HG03558 (cell line): Measurements from ENCODE around the gene AGAP1.

ENCODE experiments used
- ATAC-seq: cut with Tn5 transposase; IDR thresholded peaks from one replicate; pipeline ENCODE4 v1.9.1; 2021; ENCODE audit warnings: moderate number of reproducible peaks; ENCODE audit not compliant: unreplicated experiment; ENCODE audit errors: extremely low read depth

Gene AGAP1

GRCh38 chr2:235506997-235507615, 13.3 kb downstream of the AGAP1 start:
- ATAC-seq, result no peak

GRCh38 chr2:235507928-235508327, 14.1 kb downstream of the AGAP1 start:
- no peak for ATAC-seq

DNA sequence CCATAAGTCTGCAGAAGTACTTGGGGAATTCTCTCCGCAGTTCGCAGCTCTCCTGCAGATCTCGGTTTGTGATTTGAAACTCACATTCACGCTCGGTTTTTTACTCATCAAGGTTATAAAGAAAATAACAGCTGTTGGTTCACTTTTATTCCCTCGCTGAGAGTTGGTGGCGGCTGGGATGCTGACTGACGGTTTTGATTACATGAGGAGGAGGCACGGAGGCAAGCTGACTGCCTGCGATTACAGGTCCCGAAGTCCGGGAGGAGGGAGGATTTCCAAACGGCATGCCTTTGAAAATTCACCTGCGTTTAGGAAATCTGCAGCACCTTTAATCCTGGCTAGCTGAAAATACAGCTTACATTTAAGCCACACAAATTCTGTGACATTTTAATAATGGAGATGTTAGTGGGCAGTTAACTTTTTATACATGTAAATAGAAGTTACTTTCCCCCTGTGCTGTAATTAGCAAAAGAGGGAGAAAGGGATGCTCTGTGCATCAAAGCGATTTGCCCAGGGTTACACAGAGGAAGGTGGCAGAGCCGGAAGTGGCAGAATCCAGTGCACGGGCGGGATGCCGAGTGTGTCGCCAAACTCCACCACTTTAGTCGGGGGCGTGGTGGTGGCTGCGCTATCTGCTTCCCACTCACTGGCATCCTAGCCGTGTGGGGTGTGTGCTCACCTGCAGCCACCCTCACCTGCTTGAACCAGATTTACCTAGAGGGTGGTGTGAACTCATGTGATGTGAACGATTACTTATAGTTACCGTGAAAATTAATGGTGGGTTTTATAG, 14.7 kb downstream of the AGAP1 start:
- no peak for ATAC-seq

GRCh38 chr2:235510318-235510717, 16.5 kb downstream of the AGAP1 start:
- no peak for ATAC-seq

DNA sequence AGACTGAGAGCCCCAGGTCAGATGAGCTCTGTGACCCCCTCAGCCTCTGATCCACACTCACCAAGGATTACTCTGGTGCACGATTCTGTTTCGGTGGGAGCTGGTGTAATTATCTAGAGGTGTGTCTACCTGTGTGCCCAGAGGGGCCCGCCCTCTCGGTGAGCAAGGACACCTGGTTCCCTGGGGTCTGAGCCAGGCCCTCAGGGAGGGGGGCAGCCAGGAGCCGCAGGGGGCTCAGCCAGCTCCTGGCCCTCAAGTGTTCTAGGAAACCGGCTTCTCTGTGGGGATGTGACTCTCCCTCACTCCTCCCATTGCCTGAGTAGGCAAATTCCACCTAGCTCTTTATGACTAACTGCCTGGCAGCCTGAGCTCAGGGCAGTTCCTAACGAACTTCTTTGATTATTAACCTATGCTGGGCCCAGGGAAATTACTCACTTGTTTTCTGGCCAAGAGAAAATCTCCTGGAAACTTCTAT, 17.4 kb downstream of the AGAP1 start:
- no peak for ATAC-seq

DNA sequence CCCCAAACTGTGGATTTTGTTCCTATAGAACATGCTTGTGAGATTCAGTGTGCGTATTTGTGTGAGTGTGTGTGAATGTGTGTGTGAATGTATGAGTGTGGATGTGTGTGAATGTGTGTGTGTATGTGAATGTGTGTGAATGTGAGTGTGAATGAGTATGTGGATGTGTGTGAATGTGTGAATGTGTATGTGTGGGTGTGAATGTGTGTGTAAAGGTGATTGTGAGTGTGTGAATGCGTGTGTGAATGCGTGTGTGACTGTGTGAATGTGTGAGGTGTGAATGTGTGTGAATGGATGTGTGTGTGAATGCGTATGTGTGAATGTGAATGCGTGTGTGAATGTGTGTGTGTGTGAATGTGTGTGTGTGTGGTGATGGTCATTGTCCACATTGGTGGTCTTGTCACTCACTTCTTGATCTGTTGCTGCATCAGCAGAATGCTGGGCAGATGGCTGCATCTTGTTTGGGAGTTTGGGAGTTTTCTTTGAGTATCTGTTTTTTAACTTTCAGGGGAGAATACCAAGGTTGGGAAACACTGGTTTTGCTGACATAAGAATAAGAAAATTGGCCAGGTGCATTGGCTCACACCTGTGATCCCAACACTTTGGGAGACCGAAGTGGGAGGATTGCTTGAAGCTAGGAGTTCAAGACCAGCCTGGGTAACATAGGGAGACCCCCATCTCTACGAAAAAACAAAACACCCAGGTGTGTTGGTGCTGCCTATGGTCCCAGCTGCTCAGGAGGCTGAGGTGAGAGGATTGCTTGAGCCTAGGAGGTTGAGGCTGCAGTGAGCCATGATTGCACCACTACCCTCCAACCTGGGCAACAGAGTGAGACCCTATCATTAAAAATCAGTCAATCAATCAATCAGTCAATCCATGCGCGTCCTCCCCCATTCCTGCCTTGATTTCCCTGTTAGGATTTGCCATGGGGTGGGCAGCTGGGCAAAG, 18.2 kb downstream of the AGAP1 start:
- ATAC-seq, result no peak

- ATAC-seq, result no peak
These were observed 18.8 kb downstream of the AGAP1 start for GRCh38 chr2:235512699-235513053.

- no peak for ATAC-seq
These were observed 20.3 kb downstream of the AGAP1 start for GRCh38 chr2:235513984-235514626.

GRCh38 chr2:235514627-235515363, 21.0 kb downstream of the AGAP1 start:
- no peak for ATAC-seq

DNA sequence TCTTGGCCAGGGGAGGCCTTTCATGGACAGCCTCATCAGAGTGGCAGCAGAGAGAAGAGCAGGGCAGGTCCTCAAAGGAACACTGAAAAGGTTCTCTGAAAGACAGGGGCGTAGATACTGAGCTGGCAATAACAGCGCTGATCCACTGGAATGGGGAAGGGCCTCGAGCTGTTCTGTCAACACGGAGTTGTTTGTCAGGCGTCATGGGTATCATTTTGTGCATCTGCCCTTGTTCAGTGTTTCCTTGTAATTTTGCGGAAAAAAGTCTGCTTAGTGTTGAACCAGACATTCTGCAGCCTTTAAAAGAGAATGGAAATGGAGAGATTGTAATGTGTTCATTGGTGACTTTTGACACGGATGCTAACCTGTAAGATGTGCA, 21.5 kb downstream of the AGAP1 start:
- ATAC-seq, result no peak

DNA sequence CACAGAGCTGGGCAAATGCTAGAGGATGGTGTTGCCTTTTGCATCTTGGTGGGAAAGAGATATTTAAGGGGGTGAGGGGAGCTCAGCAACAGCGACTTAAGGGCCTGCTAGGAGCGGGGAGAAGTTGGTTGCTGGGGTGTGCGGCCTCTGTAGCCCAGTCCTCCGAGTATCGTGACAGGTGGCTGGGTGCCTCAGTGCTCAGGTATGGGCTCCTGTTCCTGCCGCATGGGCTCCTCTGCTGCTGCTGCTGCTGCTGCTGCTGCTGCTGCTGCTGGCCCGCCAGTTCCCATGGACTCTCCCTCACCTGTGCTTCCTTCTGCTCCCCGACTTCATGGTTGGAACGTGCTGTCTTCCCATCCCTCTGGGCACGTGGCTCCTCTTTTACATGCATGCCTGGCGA, 22.0 kb downstream of the AGAP1 start:
- no peak for ATAC-seq

DNA sequence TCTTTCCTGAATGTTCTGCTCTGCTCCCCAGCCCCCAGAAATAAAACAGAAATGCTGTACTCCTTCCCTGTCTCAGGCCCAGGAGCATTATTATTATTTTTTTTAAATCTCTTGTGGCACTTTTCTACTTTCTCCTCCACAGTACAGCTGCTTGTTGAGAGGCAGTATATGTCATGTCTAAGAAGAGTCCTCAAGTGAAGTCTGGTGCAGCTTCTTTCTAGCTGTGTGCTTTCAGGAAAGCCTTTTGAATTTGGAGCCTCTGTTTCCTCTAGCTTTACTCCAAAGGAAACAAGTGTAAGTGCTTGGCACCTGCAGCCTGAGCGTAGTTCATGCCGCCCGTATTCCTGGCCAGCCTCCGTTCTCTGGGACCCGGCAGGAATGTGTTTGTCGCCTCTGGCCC, 22.4 kb downstream of the AGAP1 start:
- ATAC-seq, result no peak

DNA sequence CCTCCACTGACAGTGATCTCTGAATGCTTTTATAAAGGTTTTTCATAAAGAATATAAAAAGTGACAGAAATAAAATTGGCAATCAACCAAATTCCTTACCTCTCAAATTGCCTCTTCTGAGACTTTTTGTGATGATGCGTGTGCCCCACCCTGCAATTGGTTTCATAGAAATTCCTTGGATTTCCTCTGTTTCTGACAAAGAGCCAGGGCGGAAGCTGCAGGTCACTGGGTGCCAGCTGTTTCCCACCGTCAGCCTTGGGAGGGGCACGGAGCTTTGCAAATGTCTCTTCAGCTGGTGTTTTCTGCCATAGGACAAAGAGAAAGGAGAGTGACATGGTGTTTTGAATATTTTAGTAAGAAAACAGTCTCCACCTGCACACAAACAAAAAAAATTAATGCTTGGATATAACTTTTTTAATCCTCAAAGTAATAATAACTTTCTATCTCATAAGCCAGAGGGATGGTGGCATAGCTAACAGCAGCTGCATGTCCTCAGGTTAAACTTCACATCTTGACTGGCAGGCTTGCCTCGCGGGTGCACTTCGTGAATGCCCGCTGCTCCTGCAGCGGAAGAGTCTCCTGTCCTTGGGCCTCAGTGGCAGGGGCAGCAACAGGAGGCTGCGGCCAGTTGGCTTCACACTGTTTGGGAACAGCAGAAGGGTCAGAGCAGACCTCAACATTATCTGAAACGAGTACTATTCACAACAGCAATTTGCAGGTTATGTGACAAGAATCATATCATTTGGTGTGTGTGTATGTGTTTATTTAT, 24.7 kb downstream of the AGAP1 start:
- ATAC-seq, result no peak

DNA sequence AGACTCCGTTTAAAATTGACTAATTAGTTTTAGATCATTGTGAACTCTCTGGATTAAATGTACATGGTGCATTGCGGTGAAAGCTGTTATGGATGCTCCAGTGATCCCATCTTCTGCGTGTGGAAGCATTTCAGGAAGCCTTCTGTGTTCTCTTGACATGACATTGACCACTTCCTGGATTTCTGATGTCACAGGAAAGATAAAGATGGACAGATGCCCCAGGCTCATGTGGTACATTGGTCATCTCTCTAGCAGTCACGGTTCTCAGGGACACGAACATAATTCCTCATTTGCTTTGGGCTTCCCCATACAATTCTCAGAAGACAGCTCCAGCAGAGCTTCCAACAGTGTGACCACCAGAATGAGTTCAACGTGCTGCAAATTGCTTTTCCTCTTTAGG, 26.9 kb downstream of the AGAP1 start:
- ATAC-seq, result no peak

GRCh38 chr2:235521844-235522243, 28.0 kb downstream of the AGAP1 start:
- no peak for ATAC-seq

GRCh38 chr2:235523021-235523420, 29.2 kb downstream of the AGAP1 start:
- ATAC-seq, result no peak

DNA sequence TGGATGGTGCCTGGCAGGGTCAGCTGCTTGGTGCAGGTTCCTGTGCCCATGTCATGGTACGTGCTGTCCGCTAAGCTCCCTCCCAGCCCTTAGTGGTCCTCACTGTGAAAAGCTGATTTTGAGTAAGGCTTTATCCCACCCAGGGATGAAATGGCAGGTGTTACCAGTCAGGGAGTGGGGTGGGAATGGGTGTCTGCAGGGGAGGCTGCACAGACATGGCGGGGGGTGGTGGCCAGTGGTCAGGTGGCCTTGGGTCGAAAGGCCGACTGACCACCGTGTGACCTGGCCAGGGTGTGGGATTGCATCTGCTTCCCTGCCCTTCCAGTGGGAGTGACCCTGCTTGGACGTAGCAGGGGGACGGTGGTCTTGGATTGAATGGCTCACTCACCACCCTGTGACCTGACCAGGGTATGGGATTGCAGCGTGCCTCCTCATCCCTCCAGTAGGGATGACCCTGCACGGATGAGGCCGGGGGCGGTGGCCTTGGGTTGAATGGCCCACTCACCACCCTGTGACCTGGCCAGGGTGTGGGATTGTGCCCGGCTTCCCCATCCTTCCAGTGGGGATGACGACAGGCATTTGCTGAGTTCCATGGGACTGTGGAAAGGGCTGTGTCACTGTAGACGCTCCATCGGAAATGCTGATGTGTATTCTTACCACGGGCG, 29.8 kb downstream of the AGAP1 start:
- ATAC-seq, result no peak

DNA sequence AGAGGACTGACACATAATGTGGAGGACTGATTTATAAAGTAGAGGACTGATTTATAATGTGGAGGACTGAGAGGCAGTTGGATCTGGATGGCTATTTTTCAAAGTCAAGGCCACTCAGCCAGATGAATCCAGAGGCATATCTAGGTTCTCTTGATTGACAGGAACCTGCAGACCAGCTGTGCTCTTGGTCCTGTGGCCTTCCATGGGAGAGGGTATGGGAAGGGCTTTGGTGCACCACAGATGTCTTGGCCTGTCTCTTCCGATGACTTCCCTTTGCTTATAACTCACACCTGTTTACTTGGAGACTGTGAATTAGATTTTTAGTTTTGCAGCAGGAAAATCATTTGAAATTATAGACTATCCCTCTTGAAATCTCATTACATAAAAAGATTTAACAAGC, 32.3 kb downstream of the AGAP1 start:
- ATAC-seq, result no peak
